GM12891 (cell line): ENCODE data around the gene MFSD12.

ENCODE experiments used
- PAX5 ChIP-seq: IDR thresholded peaks from 2 replicates; pipeline ENCODE4 v1.6.1; 2011; ENCODE audit warnings: low read length, moderate library complexity, mild to moderate bottlenecking; ENCODE audit not compliant: insufficient read depth, severe bottlenecking
- POLR2A ChIP-seq: IDR thresholded peaks from 2 replicates; pipeline ENCODE4 v1.6.1; 2011; ENCODE audit warnings: low read depth, low read length, control low read depth
- POLR2AphosphoS5 ChIP-seq: IDR thresholded peaks from 2 replicates; pipeline ENCODE4 v1.6.1; 2011; ENCODE audit warnings: low read depth, low read length, control low read depth
- POU2F2 ChIP-seq: IDR thresholded peaks from 2 replicates; pipeline ENCODE4 v1.6.1; 2011; ENCODE audit warnings: low read depth, mild to moderate bottlenecking, control low read depth, low read length, moderate library complexity
- SPI1 ChIP-seq: IDR thresholded peaks from 2 replicates; pipeline ENCODE4 v1.6.1; 2011; ENCODE audit warnings: low read depth, low read length, control low read depth
- TAF1 ChIP-seq: IDR thresholded peaks from 2 replicates; pipeline ENCODE4 v1.6.1; 2011; ENCODE audit warnings: low read depth, low read length, control low read depth

- TF ChIP-seq TAF1 (no peak), SPI1 (no peak), POLR2AphosphoS5 (no peak), POLR2A (no peak), PAX5 (no peak), POU2F2 (no peak)
Measured at GRCh38 chr19:3606690-3607289, 49.4 kb upstream of the MFSD12 start, which contains the start of gene TBXA2R.
